ENCODE data around the gene MAPRE2.
"Not testable (repeated sequence)": the region's sequence is repeated elsewhere in the genome, so short reads cannot be mapped to it uniquely, and the experiment has no call there.

Gene MAPRE2

GRCh38 chr18:35157181-35157580, 116.0 kb downstream of the MAPRE2 start:
- DNase-seq = no peak

DNA sequence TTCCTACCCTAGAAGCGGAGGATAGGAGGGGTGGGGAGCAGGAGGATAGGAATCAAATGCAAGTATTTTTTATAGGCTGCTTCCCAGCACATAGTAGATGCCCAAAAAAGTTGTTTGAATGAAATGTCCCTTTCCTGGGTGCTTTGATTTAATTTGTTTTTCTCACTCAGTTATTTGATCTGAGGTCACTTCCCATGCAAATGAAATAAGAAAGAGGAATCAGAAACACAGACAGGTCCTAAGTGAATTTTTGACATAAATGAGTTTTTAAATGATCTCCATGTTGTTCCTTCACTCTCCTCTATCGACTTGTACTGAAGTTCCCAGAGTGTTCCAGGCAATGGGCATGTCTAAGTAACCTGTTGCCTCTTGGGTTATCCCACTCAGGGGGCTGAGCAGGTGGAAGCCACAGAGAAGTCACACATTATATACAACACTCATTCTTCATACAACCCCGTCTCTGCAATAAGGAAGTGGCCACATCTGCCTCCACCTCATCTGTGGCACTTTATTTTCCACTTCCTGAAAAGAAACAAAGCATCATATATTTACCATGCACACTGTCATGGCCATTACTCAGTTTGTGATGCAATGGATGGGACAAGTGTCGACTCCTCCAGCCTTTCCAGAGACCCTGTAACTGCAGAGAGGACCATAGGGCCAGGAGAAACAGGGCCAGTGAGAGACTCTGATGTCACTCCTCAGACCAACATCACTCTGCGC, 117.7 kb downstream of the MAPRE2 start:
- no peak for DNase-seq

GRCh38 chr18:35159782-35160181, 118.6 kb downstream of the MAPRE2 start:
- DNase-seq = no peak

- no peak for DNase-seq
Measured at GRCh38 chr18:35161485-35161884, 120.3 kb downstream of the MAPRE2 start.

DNA sequence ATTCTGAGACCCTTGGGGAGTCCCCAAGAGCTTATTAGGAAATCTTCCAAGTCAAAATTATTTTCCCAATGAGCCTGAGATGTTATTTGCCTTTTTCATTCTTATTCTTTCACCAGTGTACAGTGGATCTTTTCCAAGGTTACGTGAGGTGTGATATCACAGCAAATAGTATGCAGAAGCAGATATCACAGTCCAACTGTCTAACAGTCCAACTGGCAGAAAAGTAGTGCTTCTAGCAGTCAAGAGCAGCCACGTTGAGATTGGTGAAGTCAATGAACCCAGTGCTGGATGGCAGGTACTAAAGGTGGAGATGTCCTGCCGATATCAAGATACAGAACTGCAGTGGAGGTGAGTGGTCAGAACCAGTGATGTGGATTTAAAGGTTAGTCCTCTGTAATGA, 120.7 kb downstream of the MAPRE2 start:
- no peak for DNase-seq

DNA sequence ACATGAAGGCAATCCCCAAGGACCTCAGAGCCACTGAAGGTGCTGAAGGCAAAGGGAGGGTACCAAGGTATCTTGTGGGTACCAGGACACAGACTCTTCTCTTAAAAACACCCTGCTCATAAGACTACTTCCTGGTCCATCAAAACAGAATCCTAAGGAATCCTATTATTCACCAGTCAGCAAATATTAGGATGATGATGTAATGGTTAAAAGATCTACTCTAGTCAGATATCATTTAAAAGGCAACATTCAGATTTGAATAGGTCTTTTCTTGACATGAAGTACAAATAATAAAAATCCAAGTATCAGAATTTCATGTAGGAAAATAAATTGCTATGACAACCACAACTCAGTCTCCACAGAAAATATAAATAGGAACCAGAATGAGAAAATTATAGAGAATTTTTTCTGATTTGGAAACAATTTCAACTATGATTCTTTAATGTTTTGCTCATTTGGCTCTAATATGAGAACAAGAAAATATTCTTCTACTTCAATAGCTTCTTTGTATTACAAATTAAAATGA, 121.9 kb downstream of the MAPRE2 start:
- no peak for DNase-seq

DNA sequence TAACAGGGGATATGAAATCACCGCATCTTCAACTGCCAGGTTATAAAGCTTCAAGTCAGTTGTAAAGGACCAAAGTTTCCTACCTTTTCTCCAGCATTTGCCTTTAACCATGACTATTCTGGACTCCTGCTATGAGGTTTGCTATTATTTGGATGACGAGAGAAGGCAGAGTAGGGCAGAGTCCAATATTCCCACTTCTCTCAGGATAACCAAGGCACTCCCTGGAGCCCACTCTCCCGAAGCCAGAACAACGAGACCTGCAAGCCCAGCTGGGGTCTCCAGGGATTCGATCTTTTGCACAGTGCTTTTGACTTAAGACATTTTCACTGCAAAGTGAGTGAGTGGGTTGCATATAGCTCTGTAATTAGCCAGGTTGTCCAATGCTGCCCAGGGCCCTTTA, 122.5 kb downstream of the MAPRE2 start:
- no peak for DNase-seq

- DNase-seq = no peak
Measured at GRCh38 chr18:35164133-35164532, 122.9 kb downstream of the MAPRE2 start.

DNA sequence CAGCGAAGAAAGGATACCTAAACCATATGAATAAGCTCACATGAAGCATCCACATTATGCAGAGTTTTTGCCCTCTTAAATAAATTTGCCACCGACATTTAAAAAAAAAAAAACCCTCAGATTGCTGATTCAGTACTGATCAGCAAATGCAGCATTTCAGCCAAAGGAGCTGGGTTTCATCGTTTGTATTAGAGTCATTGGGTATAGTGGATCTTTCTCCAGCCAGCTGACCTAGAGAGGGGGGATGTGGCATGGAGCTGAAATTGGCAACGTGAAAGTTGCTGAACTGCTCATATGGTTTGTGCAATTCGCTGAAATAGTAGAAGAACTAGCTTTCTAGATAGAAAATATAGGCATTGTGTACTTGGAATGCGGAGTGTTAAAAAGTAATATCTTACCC, 126.1 kb downstream of the MAPRE2 start:
- DNase-seq = no peak

GRCh38 chr18:35167857-35168256, 126.6 kb downstream of the MAPRE2 start:
- no peak for DNase-seq

DNA sequence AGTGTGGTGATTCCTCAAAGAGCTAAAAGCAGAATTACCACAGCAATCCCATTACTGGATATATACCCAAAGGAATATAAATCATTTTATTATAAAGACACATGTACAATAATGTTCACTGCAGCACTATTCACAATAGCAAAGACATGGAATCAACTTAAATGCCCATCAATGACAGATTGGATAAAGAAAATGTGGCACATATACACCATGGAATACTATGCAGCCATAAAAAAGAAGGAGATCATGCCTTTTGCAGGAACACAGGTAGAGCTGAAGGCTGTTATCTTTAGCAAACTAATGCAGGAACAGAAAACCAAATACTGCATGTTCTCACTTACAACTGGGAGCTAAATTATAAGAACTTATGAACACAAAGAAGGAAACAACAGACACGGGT, 129.1 kb downstream of the MAPRE2 start:
- not testable (repeated sequence) for DNase-seq

DNA sequence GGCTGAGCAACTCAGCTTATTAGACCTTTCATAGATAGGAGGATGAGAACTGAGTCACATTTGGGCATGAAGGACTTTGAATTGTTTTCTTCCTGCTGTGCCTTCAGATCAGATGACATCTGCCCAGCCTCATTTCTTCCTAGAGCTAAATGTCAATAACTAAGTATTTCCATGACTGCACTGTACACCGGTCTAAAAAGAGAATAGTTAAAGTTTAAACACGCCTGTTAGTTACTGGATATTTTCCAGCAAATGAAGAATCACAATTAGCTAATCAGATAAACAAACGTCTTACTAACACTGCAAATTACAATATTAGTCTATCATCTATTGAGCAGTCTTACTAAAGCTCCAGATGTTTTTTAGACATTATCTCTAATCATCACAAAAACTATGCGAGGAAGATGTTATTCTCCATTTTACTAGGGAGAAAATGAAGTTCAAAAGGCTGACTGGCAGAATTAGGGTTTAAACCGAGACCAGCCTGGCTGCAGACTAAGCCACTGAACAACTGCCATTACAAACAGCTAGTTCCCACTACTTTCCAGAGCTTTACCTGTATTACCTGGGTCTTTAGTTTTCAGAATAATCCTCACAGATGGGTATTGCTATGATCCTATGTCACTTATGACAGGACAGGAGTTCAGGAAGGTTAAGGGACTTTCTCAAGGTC, 130.2 kb downstream of the MAPRE2 start:
- DNase-seq = no peak

DNA sequence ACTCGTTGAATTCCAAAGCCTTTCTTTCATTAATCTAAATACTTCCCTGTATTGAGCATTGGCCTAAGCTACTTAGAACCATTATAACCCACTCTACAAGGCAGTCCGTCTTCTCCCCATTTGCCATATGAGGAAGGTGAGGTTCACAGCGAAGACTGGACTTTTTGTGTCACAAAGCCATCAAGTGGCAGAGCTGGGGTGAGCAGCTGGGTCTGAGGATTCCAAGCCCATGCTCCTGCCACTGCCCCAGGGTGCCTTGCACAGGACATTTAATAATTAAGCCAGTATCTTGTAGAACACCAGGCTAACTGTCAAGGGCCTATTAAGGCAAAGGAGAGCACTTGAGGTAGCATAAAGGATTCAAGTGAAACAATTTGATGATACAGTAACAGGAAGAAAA, 130.8 kb downstream of the MAPRE2 start:
- DNase-seq = no peak

DNA sequence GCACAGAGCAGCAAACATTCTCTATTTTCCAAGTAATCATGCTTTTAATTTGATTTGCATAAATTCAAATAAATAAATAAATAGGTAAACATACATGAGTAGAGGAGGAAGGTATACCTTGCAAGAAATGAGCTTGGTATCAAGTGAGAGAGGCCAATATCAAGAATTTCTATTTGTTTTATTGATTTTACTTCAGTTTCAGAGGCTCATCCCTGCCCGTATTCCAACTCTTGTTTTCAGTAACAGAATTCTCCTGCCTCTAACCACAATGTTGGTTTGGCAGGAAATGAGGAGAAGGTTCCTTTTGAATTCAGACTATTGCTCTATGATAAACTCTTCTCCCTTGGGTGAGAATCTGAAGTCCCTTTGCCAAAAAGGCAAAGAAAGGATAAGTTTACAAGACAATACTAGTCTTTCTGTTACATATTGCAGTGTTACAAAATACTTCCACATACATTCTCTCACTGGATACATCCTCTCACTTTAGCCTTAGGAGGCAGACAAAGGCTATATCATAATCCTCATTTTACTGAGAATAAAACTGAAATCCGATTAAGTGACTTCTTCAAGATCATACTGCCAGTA, 131.3 kb downstream of the MAPRE2 start:
- DNase-seq = no peak

GRCh38 chr18:35174093-35174731, 133.0 kb downstream of the MAPRE2 start:
- no peak for DNase-seq

DNA sequence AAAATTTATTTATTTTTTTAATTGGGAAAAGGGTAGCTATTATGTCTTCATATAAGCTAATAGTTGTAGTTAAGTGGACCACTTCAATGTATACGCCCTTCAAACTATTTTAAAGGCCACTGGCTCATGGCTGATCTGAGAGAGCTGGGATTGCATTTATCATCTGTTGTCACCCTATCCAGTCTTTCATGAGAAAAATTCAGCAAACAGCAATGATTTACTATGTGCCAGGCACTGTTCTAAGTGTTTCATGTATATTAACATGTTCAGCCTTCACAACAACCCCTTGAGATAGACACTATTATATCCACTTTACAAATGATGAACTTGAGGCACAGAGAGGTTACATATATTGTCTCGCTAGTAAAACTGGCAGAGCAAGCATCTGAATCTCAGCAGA, 133.5 kb downstream of the MAPRE2 start:
- DNase-seq = no peak

- DNase-seq = no peak
Measured at GRCh38 chr18:35176925-35177324, 135.7 kb downstream of the MAPRE2 start.

- DNase-seq = no peak
Measured at GRCh38 chr18:35178260-35178659, 137.0 kb downstream of the MAPRE2 start.

GRCh38 chr18:35179906-35180305, 138.7 kb downstream of the MAPRE2 start:
- DNase-seq = no peak

- no peak for DNase-seq
Measured at GRCh38 chr18:35180455-35180854, 139.2 kb downstream of the MAPRE2 start.

DNA sequence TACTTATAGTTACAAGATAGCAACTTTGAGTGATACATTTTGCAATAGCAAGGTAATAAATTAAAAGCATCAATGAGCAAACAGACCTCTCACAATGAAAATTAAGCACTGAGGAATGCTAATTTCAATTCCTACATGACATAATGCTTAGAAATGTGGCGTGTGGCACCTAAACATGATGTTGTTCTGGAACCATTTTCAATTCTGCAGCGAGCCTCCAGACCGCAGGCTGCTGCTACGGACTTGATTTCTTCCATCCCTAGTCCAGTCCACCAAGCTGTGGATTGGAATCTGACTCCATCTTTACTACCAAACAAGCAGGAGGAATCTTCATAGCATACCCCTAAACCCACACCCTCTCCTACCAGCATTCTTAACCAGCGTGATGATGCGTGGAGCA, 140.9 kb downstream of the MAPRE2 start:
- no peak for DNase-seq

GRCh38 chr18:35183886-35184285, 142.7 kb downstream of the MAPRE2 start:
- DNase-seq = no peak

GRCh38 chr18:35185771-35186170, 144.6 kb downstream of the MAPRE2 start:
- no peak for DNase-seq
